SK-N-SH treated with all-trans-retinoic acid at 6 μM for 48 hours (cell line): ENCODE results near the gene ANKS3.

ENCODE experiments used
- ATAC-seq: fragments of 200-7000 bp; cut with Tn5 transposase; 3 replicates; pipeline ENCODE4 v1.9.1; 2020; ENCODE audit warnings: mild to moderate bottlenecking, moderate library complexity
- ARNTL ChIP-seq: fragments of 450-650 bp; formaldehyde crosslinking; IDR thresholded peaks from 2 replicates; pipeline ENCODE4 v1.5.0; 2020; ENCODE audit warnings: low read depth, mild to moderate bottlenecking, moderate library complexity, borderline replicate concordance
- BACH2 ChIP-seq: fragments of 250-450 bp; sonication (Bioruptor Pico); IDR thresholded peaks from 2 replicates; pipeline ENCODE4 v1.9.0; 2021; ENCODE audit warnings: mild to moderate bottlenecking, borderline replicate concordance
- CSDC2 ChIP-seq: fragments of 250-450 bp; sonication (Bioruptor Pico); IDR thresholded peaks from 2 replicates; pipeline ENCODE4 v1.5.0; 2020; ENCODE audit warnings: mild to moderate bottlenecking, moderate library complexity
- ESRRG ChIP-seq: fragments of 250-450 bp; sonication (Bioruptor Pico); IDR thresholded peaks from 2 replicates; pipeline ENCODE4 v1.6.1; 2021; ENCODE audit warnings: mild to moderate bottlenecking
- ISL1 ChIP-seq: fragments of 250-450 bp; sonication (Bioruptor Pico); IDR thresholded peaks from 2 replicates; pipeline ENCODE4 v2.1.2; 2022; ENCODE audit warnings: mild to moderate bottlenecking, moderate library complexity
- OSR1 ChIP-seq: fragments of 250-450 bp; sonication (Bioruptor Pico); IDR thresholded peaks from 2 replicates; pipeline ENCODE4 v1.8.0; 2022; ENCODE audit warnings: moderate library complexity, mild to moderate bottlenecking, inconsistent platforms
- PPARA ChIP-seq: fragments of 250-450 bp; sonication (Bioruptor Pico); IDR thresholded peaks from 2 replicates; pipeline ENCODE4 v1.5.0; 2020; ENCODE audit warnings: mild to moderate bottlenecking, borderline replicate concordance
- SNAI2 ChIP-seq: fragments of 250-450 bp; sonication (Bioruptor Pico); IDR thresholded peaks from 2 replicates; pipeline ENCODE4 v1.5.0; 2020; ENCODE audit warnings: mild to moderate bottlenecking, moderate library complexity
- TCF4 ChIP-seq: fragments of 250-450 bp; sonication (Bioruptor Pico); IDR thresholded peaks from 2 replicates; pipeline ENCODE4 v1.8.0; 2021; ENCODE audit warnings: mild to moderate bottlenecking, moderate library complexity, borderline replicate concordance
- ZC3H10 ChIP-seq: fragments of 250-450 bp; sonication (Bioruptor Pico); IDR thresholded peaks from 2 replicates; pipeline ENCODE4 v1.5.1; 2021; ENCODE audit warnings: mild to moderate bottlenecking, moderate library complexity
- ZFP3 ChIP-seq: fragments of 250-450 bp; sonication (Bioruptor Pico); IDR thresholded peaks from 2 replicates; pipeline ENCODE4 v1.5.0; 2020; ENCODE audit warnings: mild to moderate bottlenecking, moderate library complexity
- ZNF565 ChIP-seq: fragments of 450-650 bp; formaldehyde crosslinking; conservative IDR thresholded peaks from 2 replicates; pipeline ENCODE4 v1.5.0; 2020; ENCODE audit warnings: low read depth, mild to moderate bottlenecking, moderate library complexity
- ZNF70 ChIP-seq: fragments of 450-650 bp; formaldehyde crosslinking; IDR thresholded peaks from 2 replicates; pipeline ENCODE4 v1.5.0; 2020; ENCODE audit warnings: mild to moderate bottlenecking, moderate library complexity
- ZNF8 ChIP-seq: fragments of 450-650 bp; formaldehyde crosslinking; IDR thresholded peaks from 2 replicates; pipeline ENCODE4 v1.5.0; 2020; ENCODE audit warnings: mild to moderate bottlenecking, moderate library complexity
- TF ChIP-seq, protein P1 (sequence below): fragments of 250-450 bp; sonication (Bioruptor Pico); IDR thresholded peaks from 2 replicates; pipeline ENCODE4 v1.8.0; 2020; ENCODE audit warnings: mild to moderate bottlenecking, moderate library complexity, borderline replicate concordance
- TF ChIP-seq, protein P2 (sequence below): fragments of 250-450 bp; sonication (Bioruptor Pico); IDR thresholded peaks from 2 replicates; pipeline ENCODE4 v1.8.0; 2021; ENCODE audit warnings: low read depth, mild to moderate bottlenecking, moderate library complexity, borderline replicate concordance
- TF ChIP-seq, protein P3 (sequence below): fragments of 250-450 bp; sonication (Bioruptor Pico); IDR thresholded peaks from 2 replicates; pipeline ENCODE4 v1.5.1; 2020; ENCODE audit warnings: low read depth, mild to moderate bottlenecking, moderate library complexity
- TF ChIP-seq, protein P4 (sequence below): fragments of 250-450 bp; sonication (Bioruptor Pico); IDR thresholded peaks from 2 replicates; pipeline ENCODE4 v1.5.1; 2021; ENCODE audit warnings: mild to moderate bottlenecking, moderate library complexity

ANKS3 gene

DNA sequence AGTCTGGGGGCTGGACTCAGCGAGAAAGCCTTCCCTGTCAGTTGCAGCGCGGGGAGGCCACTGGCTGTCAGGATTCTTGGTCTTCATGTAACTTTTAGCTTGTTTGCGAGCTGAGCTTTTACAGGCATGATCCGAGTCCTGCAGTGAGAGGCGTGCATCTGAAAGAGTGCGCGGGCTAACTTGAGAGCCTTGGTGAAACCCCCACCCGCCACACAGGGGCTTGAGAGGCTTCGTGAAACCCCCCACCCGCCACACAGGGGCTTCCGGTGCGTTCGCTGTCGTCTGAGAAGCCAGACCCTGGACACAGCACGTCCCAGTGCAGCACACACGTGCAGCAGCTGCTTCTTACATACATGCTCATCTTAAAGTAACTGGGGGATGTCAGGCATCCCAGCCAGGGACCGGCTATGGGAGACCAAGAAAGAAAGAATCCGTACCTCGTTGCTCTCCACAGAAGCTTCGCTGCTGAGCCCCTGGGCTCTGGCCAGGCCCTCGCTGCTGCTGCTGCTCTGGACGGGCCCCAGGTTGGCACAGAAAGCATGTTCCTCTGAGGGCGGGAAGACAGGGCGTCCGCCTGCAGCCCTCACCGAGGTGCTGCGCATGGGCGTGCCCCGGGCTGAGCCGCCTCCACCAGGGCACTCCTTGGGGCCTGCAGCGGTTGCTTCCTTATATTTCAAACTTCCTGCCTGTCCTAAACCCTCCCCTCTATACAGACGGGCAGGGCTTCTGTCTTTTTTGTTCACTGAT lies 32.9 kb downstream of the ANKS3 start:
- TF ChIP-seq ISL1 = no peak
- no peak for TF ChIP-seq ZC3H10
- TF ChIP-seq, protein P1, sequence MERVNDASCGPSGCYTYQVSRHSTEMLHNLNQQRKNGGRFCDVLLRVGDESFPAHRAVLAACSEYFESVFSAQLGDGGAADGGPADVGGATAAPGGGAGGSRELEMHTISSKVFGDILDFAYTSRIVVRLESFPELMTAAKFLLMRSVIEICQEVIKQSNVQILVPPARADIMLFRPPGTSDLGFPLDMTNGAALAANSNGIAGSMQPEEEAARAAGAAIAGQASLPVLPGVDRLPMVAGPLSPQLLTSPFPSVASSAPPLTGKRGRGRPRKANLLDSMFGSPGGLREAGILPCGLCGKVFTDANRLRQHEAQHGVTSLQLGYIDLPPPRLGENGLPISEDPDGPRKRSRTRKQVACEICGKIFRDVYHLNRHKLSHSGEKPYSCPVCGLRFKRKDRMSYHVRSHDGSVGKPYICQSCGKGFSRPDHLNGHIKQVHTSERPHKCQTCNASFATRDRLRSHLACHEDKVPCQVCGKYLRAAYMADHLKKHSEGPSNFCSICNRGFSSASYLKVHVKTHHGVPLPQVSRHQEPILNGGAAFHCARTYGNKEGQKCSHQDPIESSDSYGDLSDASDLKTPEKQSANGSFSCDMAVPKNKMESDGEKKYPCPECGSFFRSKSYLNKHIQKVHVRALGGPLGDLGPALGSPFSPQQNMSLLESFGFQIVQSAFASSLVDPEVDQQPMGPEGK (CRISPR knock-in tag) = no peak
- no peak for TF ChIP-seq PPARA (CRISPR knock-in tag)
- TF ChIP-seq ZNF565 (CRISPR knock-in tag) = no peak
- TF ChIP-seq TCF4 = no peak

DNA sequence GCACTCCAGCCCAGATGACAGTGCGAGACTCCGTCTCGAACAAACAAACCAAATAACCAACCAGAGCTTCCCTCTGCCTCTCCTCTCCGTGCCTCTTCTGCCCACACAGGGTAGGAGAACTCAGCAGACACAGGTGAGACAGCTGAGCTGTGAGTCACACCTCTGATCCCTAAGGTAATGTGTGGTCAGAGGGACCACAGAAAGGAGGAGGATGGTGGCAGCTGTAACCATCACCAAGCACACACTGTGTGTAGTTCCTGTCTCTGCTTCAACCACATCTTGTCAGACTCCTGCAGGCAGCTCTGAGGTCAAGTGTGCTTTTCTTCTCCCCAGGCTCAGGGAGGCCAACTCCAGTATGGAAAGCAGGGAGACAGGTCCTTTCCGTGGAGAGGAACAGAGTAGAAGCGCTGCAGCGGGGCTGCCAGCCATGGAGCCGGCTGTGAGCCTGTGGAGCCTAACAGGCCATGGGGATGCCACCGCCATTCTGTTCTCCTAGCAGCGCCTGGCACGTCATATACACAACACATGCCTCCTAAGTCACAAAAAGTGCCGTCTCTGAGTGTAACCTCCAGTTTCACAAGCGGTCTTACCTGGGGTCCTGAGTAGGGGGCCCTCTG lies 33.6 kb downstream of the ANKS3 start:
- TF ChIP-seq ISL1 (no peak), ZC3H10 (no peak), PPARA (CRISPR knock-in tag) (no peak), ZNF70 (CRISPR knock-in tag) (no peak), ESRRG (CRISPR knock-in tag) (no peak), ZFP3 (no peak), BACH2 (CRISPR knock-in tag) (no peak), ZNF565 (CRISPR knock-in tag) (no peak)
- TF ChIP-seq, protein P1 (CRISPR knock-in tag) = no peak
- TF ChIP-seq, protein P2, sequence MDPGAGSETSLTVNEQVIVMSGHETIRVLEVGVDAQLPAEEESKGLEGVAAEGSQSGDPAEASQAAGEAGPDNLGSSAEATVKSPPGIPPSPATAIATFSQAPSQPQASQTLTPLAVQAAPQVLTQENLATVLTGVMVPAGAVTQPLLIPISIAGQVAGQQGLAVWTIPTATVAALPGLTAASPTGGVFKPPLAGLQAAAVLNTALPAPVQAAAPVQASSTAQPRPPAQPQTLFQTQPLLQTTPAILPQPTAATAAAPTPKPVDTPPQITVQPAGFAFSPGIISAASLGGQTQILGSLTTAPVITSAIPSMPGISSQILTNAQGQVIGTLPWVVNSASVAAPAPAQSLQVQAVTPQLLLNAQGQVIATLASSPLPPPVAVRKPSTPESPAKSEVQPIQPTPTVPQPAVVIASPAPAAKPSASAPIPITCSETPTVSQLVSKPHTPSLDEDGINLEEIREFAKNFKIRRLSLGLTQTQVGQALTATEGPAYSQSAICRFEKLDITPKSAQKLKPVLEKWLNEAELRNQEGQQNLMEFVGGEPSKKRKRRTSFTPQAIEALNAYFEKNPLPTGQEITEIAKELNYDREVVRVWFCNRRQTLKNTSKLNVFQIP = no peak
- ATAC-seq = no peak

More for the DNA sequence above, 32.9 kb downstream of the ANKS3 start:
- ATAC-seq = no peak

DNA sequence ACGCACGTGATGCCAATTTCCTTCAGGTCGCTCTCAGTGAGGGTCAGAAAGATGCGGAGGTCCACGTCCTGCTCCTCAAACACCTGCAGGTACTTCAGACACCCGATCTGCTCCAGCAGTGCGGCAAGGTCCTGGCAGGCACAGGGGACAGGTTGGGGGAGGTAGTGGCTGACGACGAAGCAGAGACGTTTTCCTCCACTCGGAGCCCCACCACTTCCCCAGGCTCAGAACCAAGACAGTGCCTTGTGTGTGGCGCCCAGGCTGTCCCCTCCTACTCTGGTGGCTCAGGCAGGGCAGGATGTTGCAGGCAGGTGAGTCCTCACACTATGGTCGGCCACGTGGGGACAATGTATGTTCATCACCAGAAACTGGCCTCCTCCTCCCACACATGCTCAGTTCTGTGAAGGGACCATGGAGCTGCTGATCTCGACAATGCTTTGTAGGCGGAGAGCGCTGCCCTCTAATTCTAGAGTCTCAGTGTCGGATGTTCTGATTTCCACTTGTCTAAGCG lies 35.0 kb downstream of the ANKS3 start:
- TF ChIP-seq ZFP3 = no peak
- TF ChIP-seq, protein P3, sequence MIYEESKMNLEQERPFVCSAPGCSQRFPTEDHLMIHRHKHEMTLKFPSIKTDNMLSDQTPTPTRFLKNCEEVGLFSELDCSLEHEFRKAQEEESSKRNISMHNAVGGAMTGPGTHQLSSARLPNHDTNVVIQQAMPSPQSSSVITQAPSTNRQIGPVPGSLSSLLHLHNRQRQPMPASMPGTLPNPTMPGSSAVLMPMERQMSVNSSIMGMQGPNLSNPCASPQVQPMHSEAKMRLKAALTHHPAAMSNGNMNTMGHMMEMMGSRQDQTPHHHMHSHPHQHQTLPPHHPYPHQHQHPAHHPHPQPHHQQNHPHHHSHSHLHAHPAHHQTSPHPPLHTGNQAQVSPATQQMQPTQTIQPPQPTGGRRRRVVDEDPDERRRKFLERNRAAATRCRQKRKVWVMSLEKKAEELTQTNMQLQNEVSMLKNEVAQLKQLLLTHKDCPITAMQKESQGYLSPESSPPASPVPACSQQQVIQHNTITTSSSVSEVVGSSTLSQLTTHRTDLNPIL (CRISPR knock-in tag) = no peak
- no peak for TF ChIP-seq CSDC2
- TF ChIP-seq ZNF70 (CRISPR knock-in tag) = no peak
- TF ChIP-seq ARNTL (CRISPR knock-in tag) = no peak
- no peak for TF ChIP-seq SNAI2 (CRISPR knock-in tag)
- no peak for TF ChIP-seq ZNF8 (CRISPR knock-in tag)
- no peak for TF ChIP-seq ZNF565 (CRISPR knock-in tag)
- TF ChIP-seq, all 23 proteins: peak for 0
- ATAC-seq = no peak

DNA sequence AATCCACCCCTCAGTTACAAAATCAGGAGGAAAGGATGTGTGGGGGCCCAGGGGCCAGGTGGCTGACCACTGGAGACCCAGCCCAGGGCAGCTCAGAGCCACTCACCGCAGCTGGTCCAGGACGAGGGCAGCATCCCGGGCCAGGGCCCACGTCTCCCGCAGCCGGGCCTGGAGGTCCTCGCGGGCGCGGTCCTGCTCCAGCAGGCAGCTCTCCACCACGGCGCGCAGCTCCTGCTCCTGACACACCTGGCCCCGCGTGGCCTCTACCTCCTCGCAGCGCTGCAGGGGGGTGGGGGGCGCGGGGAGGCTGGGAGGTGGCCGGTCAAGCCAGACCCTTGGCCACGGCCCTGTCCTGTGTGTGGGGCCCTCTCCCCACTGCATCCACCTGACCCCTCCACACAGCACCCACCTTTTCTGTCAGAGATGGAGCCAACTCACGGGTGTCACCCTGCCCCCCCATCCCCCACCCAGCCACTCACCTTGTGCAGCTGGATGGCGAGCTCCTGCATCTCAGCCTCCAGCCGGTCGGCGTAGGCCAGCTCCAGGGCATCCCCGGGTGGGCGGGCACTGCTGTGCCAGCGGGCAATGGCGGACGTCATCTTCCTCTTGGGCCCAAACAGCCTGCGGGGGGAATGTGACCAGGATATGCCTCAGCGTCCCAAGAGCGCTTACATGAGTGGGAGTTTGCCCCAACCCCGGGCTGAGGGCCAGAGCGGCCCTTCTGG lies 35.6 kb downstream of the ANKS3 start:
- no peak for ATAC-seq
- TF ChIP-seq, protein P1 (CRISPR knock-in tag) = no peak
- TF ChIP-seq ARNTL (CRISPR knock-in tag) = no peak
- no peak for TF ChIP-seq ZNF70 (CRISPR knock-in tag)
- TF ChIP-seq OSR1 (CRISPR knock-in tag) = no peak
- TF ChIP-seq, protein P3 (CRISPR knock-in tag) = no peak
- TF ChIP-seq, protein P4, sequence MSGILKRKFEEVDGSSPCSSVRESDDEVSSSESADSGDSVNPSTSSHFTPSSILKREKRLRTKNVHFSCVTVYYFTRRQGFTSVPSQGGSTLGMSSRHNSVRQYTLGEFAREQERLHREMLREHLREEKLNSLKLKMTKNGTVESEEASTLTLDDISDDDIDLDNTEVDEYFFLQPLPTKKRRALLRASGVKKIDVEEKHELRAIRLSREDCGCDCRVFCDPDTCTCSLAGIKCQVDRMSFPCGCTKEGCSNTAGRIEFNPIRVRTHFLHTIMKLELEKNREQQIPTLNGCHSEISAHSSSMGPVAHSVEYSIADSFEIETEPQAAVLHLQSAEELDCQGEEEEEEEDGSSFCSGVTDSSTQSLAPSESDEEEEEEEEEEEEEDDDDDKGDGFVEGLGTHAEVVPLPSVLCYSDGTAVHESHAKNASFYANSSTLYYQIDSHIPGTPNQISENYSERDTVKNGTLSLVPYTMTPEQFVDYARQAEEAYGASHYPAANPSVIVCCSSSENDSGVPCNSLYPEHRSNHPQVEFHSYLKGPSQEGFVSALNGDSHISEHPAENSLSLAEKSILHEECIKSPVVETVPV = no peak
- TF ChIP-seq ISL1 = no peak
- TF ChIP-seq ZNF565 (CRISPR knock-in tag) = no peak
- no peak for TF ChIP-seq PPARA (CRISPR knock-in tag)
- no peak for TF ChIP-seq SNAI2 (CRISPR knock-in tag)
- TF ChIP-seq, protein P2 = no peak
- no peak for TF ChIP-seq CSDC2
